ENCODE measurements around the gene TCF7L1.
"Not testable (repeated sequence)": the region's sequence is repeated elsewhere in the genome, so short reads cannot be mapped to it uniquely, and the experiment has no call there.

Gene TCF7L1

GRCh38 chr2:85116207-85116606 lies 17.0 kb upstream of the TCF7L1 start:
- TF ChIP-seq ZFP3 (CRISPR knock-in tag; IDR thresholded peaks at IDR 0.05) (no peak), CREB5 (CRISPR knock-in tag; IDR thresholded peaks at IDR 0.05; ENCODE audit: low read depth) (no peak), TOX (CRISPR knock-in tag; IDR thresholded peaks at IDR 0.05; ENCODE audit: borderline replicate concordance) (no peak), TCF4 (CRISPR knock-in tag; IDR thresholded peaks at IDR 0.05; ENCODE audit: borderline replicate concordance) (no peak), CSRNP3 (CRISPR knock-in tag; IDR thresholded peaks at IDR 0.05) (no peak)
- no peak for ATAC-seq

- TF ChIP-seq PPARA (CRISPR knock-in tag; IDR thresholded peaks at IDR 0.05; ENCODE audit: borderline replicate concordance) (no peak), SNAI2 (CRISPR knock-in tag; IDR thresholded peaks at IDR 0.05) (no peak), BACH2 (CRISPR knock-in tag; IDR thresholded peaks at IDR 0.05; ENCODE audit: borderline replicate concordance) (no peak), ZNF8 (CRISPR knock-in tag; IDR thresholded peaks at IDR 0.05) (no peak), ESRRG (CRISPR knock-in tag; IDR thresholded peaks at IDR 0.05) (no peak), ISL1 (CRISPR knock-in tag; IDR thresholded peaks at IDR 0.05) (no peak), ZFP3 (CRISPR knock-in tag; IDR thresholded peaks at IDR 0.05) (no peak), CSDC2 (CRISPR knock-in tag; IDR thresholded peaks at IDR 0.05) (no peak), GLIS3 (CRISPR knock-in tag; IDR thresholded peaks at IDR 0.05) (no peak)
- ATAC-seq: no peak
Observed at GRCh38 chr2:85119900-85120299, 13.3 kb upstream of the TCF7L1 start.

GRCh38 chr2:85120363-85120762 lies 12.8 kb upstream of the TCF7L1 start:
- TF ChIP-seq ZNF565 (CRISPR knock-in tag; conservative IDR thresholded peaks at IDR 0.05; ENCODE audit: low read depth): no peak
- no peak for TF ChIP-seq ZC3H10 (CRISPR knock-in tag; IDR thresholded peaks at IDR 0.05)
- no peak for TF ChIP-seq BACH2 (CRISPR knock-in tag; IDR thresholded peaks at IDR 0.05; ENCODE audit: borderline replicate concordance)
- no peak for TF ChIP-seq OSR1 (CRISPR knock-in tag; IDR thresholded peaks at IDR 0.05)
- no peak for TF ChIP-seq PATZ1 (CRISPR knock-in tag; IDR thresholded peaks at IDR 0.05; ENCODE audit: borderline replicate concordance)
- no peak for TF ChIP-seq POU6F1 (CRISPR knock-in tag; IDR thresholded peaks at IDR 0.05; ENCODE audit: borderline replicate concordance, low read depth)
- TF ChIP-seq ZFP30 (CRISPR knock-in tag; IDR thresholded peaks at IDR 0.05): no peak
- TF ChIP-seq CREB5 (CRISPR knock-in tag; IDR thresholded peaks at IDR 0.05; ENCODE audit: low read depth): no peak
- TF ChIP-seq PPARA (CRISPR knock-in tag; IDR thresholded peaks at IDR 0.05; ENCODE audit: borderline replicate concordance): no peak
- no peak for TF ChIP-seq ESRRG (CRISPR knock-in tag; IDR thresholded peaks at IDR 0.05)
- no peak for TF ChIP-seq RARB (CRISPR knock-in tag; IDR thresholded peaks at IDR 0.05)
- no peak for TF ChIP-seq ZNF8 (CRISPR knock-in tag; IDR thresholded peaks at IDR 0.05)
- TF ChIP-seq TCF4 (CRISPR knock-in tag; IDR thresholded peaks at IDR 0.05; ENCODE audit: borderline replicate concordance): no peak
- TF ChIP-seq CSDC2 (CRISPR knock-in tag; IDR thresholded peaks at IDR 0.05): no peak
- no peak for TF ChIP-seq ZNF70 (CRISPR knock-in tag; IDR thresholded peaks at IDR 0.05)
- TF ChIP-seq GLIS3 (CRISPR knock-in tag; IDR thresholded peaks at IDR 0.05): no peak
- TF ChIP-seq SNAI2 (CRISPR knock-in tag; IDR thresholded peaks at IDR 0.05): no peak
- ATAC-seq: no peak

GRCh38 chr2:85126462-85126861 lies 6.7 kb upstream of the TCF7L1 start:
- not testable (repeated sequence) for ATAC-seq

All from SK-N-SH treated with all-trans-retinoic acid at 6 μM for 48 hours (cell line).